ENCODE data around the gene STEAP4.
"Not testable (repeated sequence)": the region's sequence is repeated elsewhere in the genome, so short reads cannot be mapped to it uniquely, and the experiment has no call there.

STEAP4 gene

GRCh38 chr7:88269586-88269985 lies 37.1 kb downstream of the STEAP4 start:
- DNase-seq (ENCODE audit: low spot score): no peak
- no peak for TF ChIP-seq CTCF (IDR thresholded peaks at IDR 0.05; ENCODE audit: borderline replicate concordance, control extremely low read depth, extremely low read depth, insufficient read depth, missing control alignments)
- in situ Hi-C loops (cut with MboI; ENCODE audit: low sequenced_read_pairs, unreplicated experiment): no loop called here

- no peak for TF ChIP-seq CTCF (IDR thresholded peaks at IDR 0.05; ENCODE audit: borderline replicate concordance, control extremely low read depth, extremely low read depth, insufficient read depth, missing control alignments)
- in situ Hi-C loops (cut with MboI; ENCODE audit: low sequenced_read_pairs, unreplicated experiment): no loop called here
- DNase-seq (ENCODE audit: low spot score): no peak
Observed at GRCh38 chr7:88268858-88269257, 37.8 kb downstream of the STEAP4 start.

- in situ Hi-C loops (cut with MboI; ENCODE audit: low sequenced_read_pairs, unreplicated experiment): no loop called here
- no peak for DNase-seq (ENCODE audit: low spot score)
- TF ChIP-seq CTCF (IDR thresholded peaks at IDR 0.05; ENCODE audit: borderline replicate concordance, control extremely low read depth, extremely low read depth, insufficient read depth, missing control alignments): no peak
Observed at GRCh38 chr7:88268051-88268450, 38.6 kb downstream of the STEAP4 start.

- TF ChIP-seq CTCF (IDR thresholded peaks at IDR 0.05; ENCODE audit: borderline replicate concordance, control extremely low read depth, extremely low read depth, insufficient read depth, missing control alignments): no peak
- DNase-seq (ENCODE audit: low spot score): no peak
- in situ Hi-C loops (cut with MboI; ENCODE audit: low sequenced_read_pairs, unreplicated experiment): no loop called here
Observed at GRCh38 chr7:88267421-88267820, 39.3 kb downstream of the STEAP4 start.

GRCh38 chr7:88264987-88265386 lies 41.7 kb downstream of the STEAP4 start:
- DNase-seq (ENCODE audit: low spot score); in situ Hi-C loops (cut with MboI; ENCODE audit: low sequenced_read_pairs, unreplicated experiment): not testable (repeated sequence)

- no peak for TF ChIP-seq CTCF (IDR thresholded peaks at IDR 0.05; ENCODE audit: borderline replicate concordance, control extremely low read depth, extremely low read depth, insufficient read depth, missing control alignments)
- DNase-seq (ENCODE audit: low spot score): no peak
- in situ Hi-C loops (cut with MboI; ENCODE audit: low sequenced_read_pairs, unreplicated experiment): no loop called here
Observed at GRCh38 chr7:88262562-88262961, 44.1 kb downstream of the STEAP4 start.

- in situ Hi-C loops (cut with MboI; ENCODE audit: low sequenced_read_pairs, unreplicated experiment): no loop called here
- TF ChIP-seq CTCF (IDR thresholded peaks at IDR 0.05; ENCODE audit: borderline replicate concordance, control extremely low read depth, extremely low read depth, insufficient read depth, missing control alignments): no peak
- DNase-seq (ENCODE audit: low spot score): no peak
Observed at GRCh38 chr7:88260719-88261118, 46.0 kb downstream of the STEAP4 start.

Measured in GM13976 (cell line).